ENCODE data around the gene ELF1.
A peak's percentile ranks its signal among the peaks of the same experiment; 100 is the strongest.
"Not testable (repeated sequence)": the region's sequence is repeated elsewhere in the genome, so short reads cannot be mapped to it uniquely, and the experiment has no call there.

Gene ELF1

GRCh38 chr13:41019011-41019487 is at the start of gene ELF1:
Gene ELF1, minus strand, starts transcription at chr13:41019316. Its CDS starts 37,262 bp downstream, at chr13:40982054.
- DNase-seq = peak; percentile 65

- no peak for DNase-seq
Measured at GRCh38 chr13:41065078-41065477, 46.0 kb upstream of the ELF1 start.

GRCh38 chr13:41064493-41064892 is 45.4 kb upstream of the ELF1 start:
- DNase-seq = no peak

GRCh38 chr13:41061914-41062837 is 43.1 kb upstream of the ELF1 start:
- DNase-seq = no peak

- DNase-seq = peak; percentile 97
Measured at GRCh38 chr13:41061075-41061913, 42.2 kb upstream of the ELF1 start, which contains the start of gene WBP4. Gene WBP4, plus strand, starts transcription at chr13:41061509. Its CDS starts 165 bp downstream, at chr13:41061674.

- DNase-seq = peak; percentile 86
Measured at GRCh38 chr13:41060724-41061074, 41.6 kb upstream of the ELF1 start.

DNA sequence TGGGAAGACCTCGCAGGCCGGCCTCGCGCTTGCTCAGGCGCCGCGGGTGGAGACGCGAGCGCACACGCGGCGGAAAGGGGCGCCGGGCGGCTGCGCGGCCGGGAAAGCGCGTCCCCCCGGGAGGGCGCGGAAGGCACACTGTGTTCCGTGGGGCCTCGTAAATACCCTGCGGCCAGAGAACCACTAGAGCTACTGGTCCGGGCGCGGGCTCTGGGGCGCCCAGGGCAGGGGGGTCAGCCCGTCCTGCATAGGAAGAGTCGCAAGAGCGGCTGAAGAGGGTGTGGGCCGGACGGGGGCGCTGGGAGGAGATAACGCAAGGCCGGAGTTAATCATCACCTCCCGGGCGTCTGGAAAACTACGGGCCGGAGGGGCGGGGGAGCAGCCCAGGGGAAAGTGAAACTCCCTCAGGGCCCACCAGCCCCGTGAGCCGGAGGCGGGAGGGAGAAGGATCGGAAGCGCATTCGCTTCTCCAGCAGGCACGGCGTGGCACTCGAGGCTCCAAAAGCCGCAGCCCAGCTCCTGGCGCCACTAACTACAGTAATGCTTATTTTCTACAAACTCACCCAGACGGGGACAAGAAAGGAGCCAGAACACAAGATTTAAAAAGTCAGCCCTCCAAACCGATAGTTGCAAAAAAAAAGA is 41.1 kb upstream of the ELF1 start:
- peak; percentile 86 for DNase-seq

GRCh38 chr13:41059456-41060081 is 40.5 kb upstream of the ELF1 start:
- DNase-seq = no peak

GRCh38 chr13:41058295-41059070 is 39.4 kb upstream of the ELF1 start:
- no peak for DNase-seq

GRCh38 chr13:41056826-41057711 is 38.0 kb upstream of the ELF1 start:
- DNase-seq = no peak

GRCh38 chr13:41056194-41056593 is 37.1 kb upstream of the ELF1 start:
- no peak for DNase-seq

DNA sequence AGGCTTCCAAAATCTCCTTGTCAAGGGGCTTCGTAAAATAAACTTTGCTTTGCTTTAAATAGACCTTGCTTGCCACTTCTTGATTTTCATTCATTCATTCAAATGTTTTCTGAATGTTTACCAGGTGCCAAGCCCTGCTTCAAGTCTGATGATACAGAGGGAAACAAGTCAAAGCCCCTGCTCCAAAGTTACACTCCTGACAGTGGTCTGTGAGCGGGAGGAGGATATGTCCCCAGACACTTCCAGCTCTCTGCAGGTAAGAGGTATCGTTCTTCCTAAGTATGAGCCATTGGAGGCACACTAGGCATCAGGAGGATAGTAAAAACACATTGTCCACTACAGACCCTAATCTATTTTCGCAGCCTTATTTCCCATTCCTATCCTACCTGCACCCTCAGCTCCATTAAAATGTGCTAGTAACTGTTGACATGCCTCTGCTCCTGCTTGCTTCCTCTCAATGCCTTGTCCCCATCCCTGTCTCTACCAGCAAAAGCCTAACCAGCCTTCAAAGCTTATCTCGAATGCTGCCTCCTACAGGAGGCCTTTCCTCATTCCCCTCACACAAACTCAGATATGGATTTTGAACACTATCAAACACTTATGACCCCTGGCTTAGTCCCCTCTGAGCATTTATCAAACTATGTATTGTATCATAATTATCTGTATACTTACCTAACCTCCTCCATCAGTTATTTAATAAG is 36.0 kb upstream of the ELF1 start:
- no peak for DNase-seq

GRCh38 chr13:41054212-41054877 is 35.2 kb upstream of the ELF1 start:
- DNase-seq = peak; percentile 55

DNA sequence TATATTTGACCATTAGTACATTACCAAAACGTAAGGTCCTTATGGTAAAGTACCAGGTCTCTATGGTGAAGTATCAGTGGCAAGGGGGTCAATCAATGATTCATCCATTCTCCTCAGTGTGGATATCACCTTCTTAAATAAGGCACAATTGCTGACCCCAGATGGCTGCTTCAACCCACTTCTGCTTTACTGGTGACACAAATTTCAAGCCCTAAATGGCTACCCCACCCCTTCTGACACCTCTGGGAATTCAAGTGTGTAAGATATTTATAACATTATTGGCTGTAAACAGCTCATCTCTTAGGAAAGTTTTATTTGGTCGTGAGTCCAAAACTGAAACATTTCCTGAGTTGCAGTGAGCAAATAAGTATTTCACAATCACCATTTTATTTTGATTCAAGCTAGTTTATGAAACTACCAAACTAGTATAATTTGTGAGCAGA is 34.3 kb upstream of the ELF1 start:
- peak; percentile 38 for DNase-seq

DNA sequence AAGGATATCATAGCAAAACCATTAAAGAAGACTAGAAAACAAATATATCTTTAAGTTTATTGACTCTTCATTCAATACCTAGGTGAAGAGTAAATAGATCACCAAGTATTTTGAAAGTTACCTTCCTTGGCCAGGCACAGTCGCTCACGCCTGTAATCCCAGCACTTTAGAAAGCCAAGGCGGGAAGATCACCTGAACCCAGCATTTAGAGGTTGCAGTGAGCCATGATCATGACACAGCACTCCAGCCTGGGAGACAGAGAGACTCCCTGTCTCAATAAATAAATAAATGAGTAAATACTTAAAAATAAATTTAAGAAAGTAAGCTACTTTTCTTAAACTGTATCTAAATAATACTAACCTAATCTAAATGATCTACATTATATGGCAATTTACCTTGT is 33.3 kb upstream of the ELF1 start:
- no peak for DNase-seq

GRCh38 chr13:41049480-41050440 is 30.6 kb upstream of the ELF1 start:
- no peak for DNase-seq

DNA sequence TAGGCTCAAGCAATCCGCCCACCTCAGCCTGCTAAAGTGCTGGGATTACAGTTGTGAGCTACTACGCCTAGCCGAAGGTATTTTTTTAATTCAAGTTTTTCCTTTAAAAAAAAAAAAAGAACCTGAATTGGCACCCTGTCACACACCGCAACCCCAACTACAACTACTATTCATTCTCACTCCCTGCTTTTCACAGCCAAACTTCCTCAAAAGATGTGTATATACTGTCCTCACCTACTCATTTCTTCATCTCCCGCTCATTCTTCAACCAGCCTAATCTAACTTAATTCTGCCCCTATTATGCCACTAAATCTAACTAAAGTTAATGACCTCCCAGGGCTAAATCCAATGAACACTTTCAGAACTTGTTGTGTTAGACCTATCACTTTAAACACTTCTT is 29.5 kb upstream of the ELF1 start:
- no peak for DNase-seq

GRCh38 chr13:41042419-41042818 is 23.3 kb upstream of the ELF1 start:
- not testable (repeated sequence) for DNase-seq

Measured in KG1 (cell line).